GM18858 (cell line): Measurements from ENCODE around the gene CYFIP1.

Experiments used
- ATAC-seq: cut with Tn5 transposase; IDR thresholded peaks from one replicate; pipeline ENCODE4 v1.9.1; 2021; ENCODE audit not compliant: unreplicated experiment

The CYFIP1 gene

DNA sequence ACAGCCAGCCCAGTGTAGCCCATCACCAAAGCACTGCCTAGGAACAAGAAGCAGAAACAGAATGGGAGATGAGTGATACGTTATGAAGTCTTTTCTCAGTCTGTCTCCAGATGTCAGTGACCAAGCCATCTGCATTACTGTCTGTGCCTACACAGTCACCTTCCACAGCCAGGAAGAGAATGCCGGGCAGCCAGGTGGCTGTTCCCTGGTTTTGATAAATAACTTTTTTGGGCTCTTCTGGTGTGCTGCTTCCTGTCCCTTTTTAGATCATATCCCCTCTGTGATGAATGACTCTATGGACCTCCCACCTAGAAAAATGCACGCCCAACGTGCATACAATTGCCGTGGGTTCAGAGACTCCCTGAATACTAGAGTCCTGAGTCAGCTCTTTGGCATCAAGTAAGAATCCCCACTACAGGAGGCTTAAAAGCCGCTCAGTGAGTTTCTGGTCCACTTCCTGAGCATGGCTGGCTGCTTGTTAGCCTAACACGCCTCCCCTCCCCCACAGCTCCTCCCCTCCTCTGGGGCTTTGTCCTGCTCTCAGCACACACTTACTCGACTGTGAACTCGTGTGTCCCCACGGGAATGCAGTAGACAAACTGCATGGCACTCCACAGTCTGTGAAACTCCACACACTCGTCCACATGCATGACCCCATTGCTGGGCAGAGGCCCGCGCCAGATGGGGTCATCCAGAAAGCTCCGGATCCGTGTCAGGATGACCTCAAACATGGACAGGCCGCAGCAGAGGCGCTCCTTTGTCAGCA lies 107.0 kb downstream of the CYFIP1 start:
- ATAC-seq, result no peak

DNA sequence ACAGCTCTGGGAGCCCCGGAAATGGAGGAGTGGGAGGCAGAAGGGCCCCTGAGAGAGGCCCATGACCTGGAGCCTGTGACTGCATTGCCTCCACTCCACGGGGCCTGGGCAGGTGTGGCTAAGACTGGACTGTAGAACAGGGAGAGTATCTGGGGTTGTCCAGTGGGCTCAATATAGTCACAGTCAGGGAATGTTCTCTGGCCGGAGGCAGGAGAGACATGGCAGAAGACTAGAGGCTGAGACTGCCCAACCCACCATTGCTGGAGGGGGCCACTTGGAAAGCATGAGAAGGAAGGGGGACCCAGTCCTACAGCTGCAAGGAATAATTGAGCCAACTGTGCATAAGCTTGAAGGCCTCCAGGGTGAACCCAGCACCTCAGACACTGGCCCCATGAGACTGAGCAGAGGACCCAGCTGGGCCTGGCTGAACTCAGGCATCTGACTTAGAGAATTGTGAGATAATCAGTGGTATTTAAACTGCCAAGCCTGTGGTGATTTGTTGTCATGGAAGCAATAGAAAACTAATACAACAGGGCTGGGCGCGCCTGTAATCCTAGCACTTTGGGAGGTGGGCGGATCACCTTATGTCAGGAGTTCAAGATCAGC lies 108.6 kb downstream of the CYFIP1 start:
- ATAC-seq, result no peak

- ATAC-seq, result no peak
These were observed 109.3 kb downstream of the CYFIP1 start for GRCh38 chr15:22870865-22871264.

GRCh38 chr15:22869856-22870255 lies 110.3 kb downstream of the CYFIP1 start:
- no peak for ATAC-seq

DNA sequence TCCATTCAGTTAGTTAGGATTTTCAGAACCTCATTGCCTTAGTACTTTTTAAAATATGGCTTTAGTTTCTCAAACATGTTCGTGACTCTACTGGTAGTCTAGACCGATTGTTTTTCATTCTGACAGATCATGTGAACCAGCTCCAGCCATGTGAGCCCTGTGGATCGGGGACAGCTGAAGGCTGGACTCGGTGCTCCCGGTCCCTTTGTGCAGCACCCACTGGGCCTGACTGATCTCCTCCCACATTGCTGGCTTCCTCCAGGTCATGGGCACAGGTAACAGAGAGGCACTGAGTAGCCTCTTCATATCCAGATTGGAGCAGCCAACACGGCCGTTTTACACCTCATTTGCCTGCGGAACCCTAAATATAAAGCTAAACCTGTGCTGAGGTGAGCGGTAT lies 111.2 kb downstream of the CYFIP1 start:
- ATAC-seq, result no peak

DNA sequence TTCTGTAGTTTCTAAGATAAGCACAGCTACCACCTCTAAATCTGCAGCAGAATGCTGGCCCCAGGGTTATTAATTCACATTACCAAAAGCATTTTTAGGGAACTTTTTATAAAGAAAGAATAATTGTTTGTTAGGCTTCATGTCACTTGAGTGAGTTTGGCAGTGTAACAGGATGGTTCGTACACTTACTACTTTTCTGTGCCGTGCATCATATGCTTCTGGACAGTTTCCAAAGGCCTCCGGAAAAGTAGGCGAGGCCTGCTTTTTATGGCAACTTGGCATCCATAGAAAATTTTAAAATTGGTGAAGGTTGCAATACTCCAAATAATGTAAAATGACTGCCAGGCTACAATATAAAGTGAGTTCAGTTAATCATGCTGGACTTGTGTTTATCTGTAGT lies 111.7 kb downstream of the CYFIP1 start:
- ATAC-seq, result no peak

GRCh38 chr15:22867886-22868285 lies 112.3 kb downstream of the CYFIP1 start:
- no peak for ATAC-seq

DNA sequence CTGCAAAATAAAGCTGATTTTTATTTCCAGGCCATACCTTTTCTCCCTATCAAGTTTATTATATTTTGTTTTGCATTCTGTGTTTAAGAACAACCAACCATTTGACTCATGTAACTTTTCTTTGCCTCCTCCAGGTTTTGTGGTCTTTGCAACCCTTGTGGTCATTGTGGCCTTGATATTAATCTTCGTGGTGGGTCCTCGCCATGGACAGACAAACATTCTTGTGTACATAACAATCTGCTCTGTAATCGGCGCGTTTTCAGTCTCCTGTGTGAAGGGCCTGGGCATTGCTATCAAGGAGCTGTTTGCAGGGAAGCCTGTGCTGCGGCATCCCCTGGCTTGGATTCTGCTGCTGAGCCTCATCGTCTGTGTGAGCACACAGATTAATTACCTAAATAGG lies 114.1 kb downstream of the CYFIP1 start:
- no peak for ATAC-seq

- no peak for ATAC-seq
These were observed 116.8 kb downstream of the CYFIP1 start for GRCh38 chr15:22863356-22863755.

DNA sequence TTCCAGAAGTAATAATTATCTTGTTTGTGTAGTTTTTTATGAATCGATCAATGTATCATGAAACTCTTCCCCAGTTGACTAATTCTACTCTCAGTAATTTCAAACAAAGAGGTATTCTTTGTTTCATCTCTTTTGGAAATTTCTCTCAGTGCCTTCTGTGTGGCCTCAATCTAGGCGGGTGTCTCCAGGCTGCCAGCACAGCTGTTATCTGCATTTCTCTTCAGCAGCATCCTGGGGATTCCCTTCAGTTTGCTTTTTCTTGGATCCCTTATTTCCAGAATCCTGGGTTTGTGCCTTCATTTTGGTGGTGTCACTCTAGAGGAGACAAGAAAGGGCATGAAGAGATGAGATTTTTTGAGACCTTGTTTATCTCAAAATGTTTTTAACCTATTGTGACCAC lies 119.0 kb downstream of the CYFIP1 start:
- ATAC-seq, result no peak

- ATAC-seq, result no peak
These were observed 123.5 kb downstream of the CYFIP1 start for GRCh38 chr15:22856659-22857058.

- ATAC-seq, result no peak
These were observed 124.4 kb downstream of the CYFIP1 start for GRCh38 chr15:22855791-22856190.

DNA sequence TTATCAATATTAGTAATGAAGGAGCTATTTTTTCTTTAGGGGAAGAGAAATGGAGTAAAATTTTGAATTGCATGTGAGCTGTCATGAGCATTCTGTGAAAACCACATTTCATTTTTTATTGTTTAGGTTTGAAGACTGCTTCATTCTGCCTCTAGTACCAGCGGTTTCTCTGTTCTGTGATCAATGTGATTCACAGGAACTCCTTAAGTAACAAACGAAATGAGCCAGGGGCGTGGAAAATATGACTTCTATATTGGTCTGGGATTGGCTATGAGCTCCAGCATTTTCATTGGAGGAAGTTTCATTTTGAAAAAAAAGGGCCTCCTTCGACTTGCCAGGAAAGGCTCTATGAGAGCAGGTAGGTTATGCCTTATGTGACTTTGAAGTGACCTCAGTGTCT lies 128.7 kb downstream of the CYFIP1 start:
- ATAC-seq, result no peak

GRCh38 chr15:22850055-22850454 lies 130.1 kb downstream of the CYFIP1 start:
- no peak for ATAC-seq

GRCh38 chr15:22846073-22846472 lies 134.1 kb downstream of the CYFIP1 start:
- ATAC-seq, result no peak

DNA sequence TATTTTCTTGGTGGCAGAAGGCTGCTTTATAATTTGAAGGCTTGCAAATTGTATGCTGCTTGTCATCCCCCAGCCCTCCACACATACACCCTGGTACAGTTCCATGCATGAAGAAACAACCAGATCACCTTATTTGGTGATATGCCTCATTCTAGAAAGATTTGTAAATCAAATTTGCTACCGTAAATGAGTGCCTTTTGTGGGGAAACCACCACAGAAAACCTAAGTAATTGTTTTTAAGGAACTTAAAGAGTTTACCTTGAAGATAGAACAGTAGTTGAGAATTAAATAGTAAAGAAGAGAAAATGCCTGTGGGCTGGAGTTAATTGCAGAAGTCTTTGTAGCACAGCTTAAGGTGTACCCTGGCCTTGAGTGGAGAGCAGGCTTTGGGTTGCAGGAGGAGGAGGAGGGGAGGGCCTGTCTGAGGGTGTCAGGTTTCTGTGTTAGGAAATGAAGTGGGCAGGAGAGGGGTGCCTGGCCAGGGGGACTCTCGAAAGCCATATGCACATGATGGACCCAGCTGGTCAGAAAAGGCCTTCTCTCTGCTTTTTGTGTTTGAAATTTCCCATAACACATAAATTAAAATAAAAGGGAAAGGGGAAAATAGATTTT lies 134.8 kb downstream of the CYFIP1 start:
- ATAC-seq, result no peak

GRCh38 chr15:22844421-22845288 lies 135.5 kb downstream of the CYFIP1 start:
- no peak for ATAC-seq

DNA sequence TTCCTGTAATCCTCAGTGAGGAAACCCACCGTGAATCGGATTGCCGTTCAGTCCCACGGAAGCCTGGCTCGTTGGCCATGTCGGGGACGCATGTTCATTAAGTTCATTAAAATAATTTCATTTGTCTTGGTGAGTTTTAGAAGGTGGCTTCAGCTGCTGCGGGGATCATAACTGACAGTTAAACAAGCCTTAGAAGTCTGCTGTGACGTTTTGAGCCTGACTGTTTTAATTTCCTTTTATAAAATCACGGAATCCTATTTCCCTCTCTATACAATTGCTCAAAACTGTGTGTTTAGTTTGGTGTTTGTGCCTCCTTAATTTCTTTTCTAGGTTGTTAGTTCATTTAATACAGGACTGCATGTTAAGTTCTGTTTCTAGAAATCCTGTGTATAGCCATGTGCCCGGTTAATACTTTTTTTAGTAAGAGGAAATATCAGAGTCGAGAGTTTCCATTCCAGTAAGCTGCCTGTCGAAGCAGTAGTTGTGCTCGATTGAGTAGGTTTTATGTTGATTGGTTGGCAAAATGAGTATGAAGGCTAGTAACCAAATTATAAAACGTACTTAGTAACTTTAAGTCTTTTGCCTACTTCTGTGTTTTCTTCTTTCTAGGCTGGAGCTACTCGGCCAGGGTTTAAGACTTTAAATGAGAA lies 141.0 kb downstream of the CYFIP1 start:
- ATAC-seq, result no peak

DNA sequence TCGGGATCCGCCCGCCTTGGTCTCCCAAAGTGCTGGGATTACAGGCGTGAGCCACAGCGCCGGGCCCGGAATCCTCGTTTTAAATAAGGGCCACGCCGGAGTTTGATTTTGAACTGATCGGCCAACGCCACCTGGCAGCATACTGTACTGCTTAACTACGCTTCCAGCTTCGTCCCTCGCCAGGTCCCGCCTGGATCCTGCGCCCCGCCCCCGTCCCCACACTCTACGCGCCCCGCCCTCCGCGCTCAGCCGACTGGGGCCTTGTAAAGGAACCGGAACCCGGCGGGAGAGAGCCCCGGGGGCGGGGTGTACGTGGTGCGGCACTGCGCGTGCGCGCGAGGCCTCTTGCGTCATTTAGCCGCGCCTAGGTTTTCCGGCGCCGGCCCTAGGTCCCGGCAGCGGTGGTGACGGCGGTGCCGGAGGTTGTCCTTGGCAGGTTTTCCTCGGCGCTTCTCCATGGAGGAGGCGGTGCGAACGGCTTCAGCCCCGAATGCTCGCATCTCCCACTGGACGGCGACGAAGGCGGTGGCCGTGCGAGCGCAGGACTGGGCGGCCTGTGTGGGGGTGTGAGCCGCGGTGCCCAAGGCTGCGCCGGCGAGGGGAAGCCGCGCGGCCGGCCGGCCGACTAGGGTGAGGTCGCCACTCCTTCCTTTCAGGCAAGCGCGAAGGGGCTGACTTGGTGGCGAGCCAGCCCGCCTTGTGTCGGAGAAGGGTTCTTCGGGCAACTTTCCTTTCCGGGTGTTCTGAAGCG lies 141.7 kb downstream of the CYFIP1 start, which contains the start of gene NIPA2:
Gene NIPA2, plus strand, starts transcription at position 375 of the 751 bp plus-strand sequence. CDS start 13,066 bp downstream, outside the sequence.
- ATAC-seq, result peak; percentile 60

- ATAC-seq, result no peak
These were observed 148.7 kb downstream of the CYFIP1 start for GRCh38 chr15:22831473-22831872.
